Endothelial cell of umbilical vein (primary cell): ENCODE data around the gene MARS1. TPM values are rescaled to one million over a fixed set of nuclear protein-coding genes. Genes with fewer than 3 reads are reported as not detected.
"Not testable (repeated sequence)": the region's sequence is repeated elsewhere in the genome, so short reads cannot be mapped to it uniquely, and the experiment has no call there.

Experiments
- BruUV-seq: library from RNA; stranded (reverse); fragments of 400-500 nt; replicated peaks from 2 replicates; lab custom pipeline; 2021; lab: Mats Ljungman, UMichigan
- CTCF ChIA-PET: fragments of 300-600, 350-600 bp; sonication (Branson Sonifier 250); formaldehyde crosslinking; loops from one replicate; lab custom pipeline; 2021; ENCODE audit warnings: antibody characterized with exemption, inconsistent platforms; lab: Charles Lee
- POLR2A ChIA-PET: fragments of 300-600, 350-600 bp; sonication (Branson Sonifier 250); formaldehyde crosslinking; loops from one replicate; lab custom pipeline; 2021; ENCODE audit warnings: antibody characterized with exemption, inconsistent platforms; lab: Charles Lee
- DNase-seq: peaks from one replicate; pipeline ENCODE4 v3.0.0-alpha.2; 2011; ENCODE audit warnings: low read depth, low spot score
- FAIRE-seq: peaks from 2 replicates; lab custom pipeline; 2011; peaks lifted over from hg19 to GRCh38; lab: Jason Lieb, UNC
- H2AFZ ChIP-seq: 2 replicates; pipeline ENCODE4 v1.6.0; 2012; ENCODE audit warnings: low read depth, low read length, control low read depth, inconsistent platforms
- H3K27ac ChIP-seq: 2 replicates; pipeline ENCODE4 v1.5.1; 2011; ENCODE audit warnings: low read depth, mild to moderate bottlenecking, control low read depth, low read length, moderate library complexity; ENCODE audit not compliant: insufficient read depth
- H3K27me3 ChIP-seq, 2 experiments: 2 replicates each; pipeline versions ENCODE4 v1.6.0 to v1.6.1; 2011; ENCODE audit warnings: low read length in 2 of 2, mixed read lengths in 1 of 2; ENCODE audit not compliant: control insufficient read depth in 2 of 2, insufficient read depth in 2 of 2
- H3K36me3 ChIP-seq, 2 experiments: 2 replicates in 1 of 2; 3 replicates in 1 of 2; pipeline ENCODE4 v1.5.1; 2011; ENCODE audit warnings: low read length in 2 of 2, mild to moderate bottlenecking in 1 of 2, moderate library complexity in 1 of 2; ENCODE audit not compliant: control insufficient read depth in 2 of 2, insufficient read depth in 2 of 2; ENCODE audit errors: extremely low read depth in 1 of 2
- H3K4me1 ChIP-seq: 3 replicates; pipeline ENCODE4 v1.5.1; 2011; ENCODE audit warnings: mild to moderate bottlenecking, low read length; ENCODE audit not compliant: control insufficient read depth, insufficient read depth; ENCODE audit errors: extremely low read depth
- H3K4me2 ChIP-seq: 2 replicates; pipeline ENCODE4 v1.6.1; 2011; ENCODE audit warnings: low read length, control low read depth, mixed read lengths; ENCODE audit not compliant: insufficient read depth
- H3K4me3 ChIP-seq, 3 experiments: fragments of 200-600 bp in 1 of 3; sonication (generic), shearing (Covaris generic) in 1 of 3; replicated peaks in 1 of 3; 2 replicates each; pipeline ENCODE4 v1.5.1; 2011 to 2016; ENCODE audit warnings: control low read depth in 3 of 3, low read length in 3 of 3, mild to moderate bottlenecking in 2 of 3, inconsistent platforms in 1 of 3, low read depth in 1 of 3, moderate library complexity in 1 of 3; ENCODE audit not compliant: insufficient read depth in 1 of 3
- H3K79me2 ChIP-seq: 2 replicates; pipeline ENCODE4 v1.6.0; 2012; ENCODE audit warnings: low read length, inconsistent platforms; ENCODE audit not compliant: control insufficient read depth, insufficient read depth
- H3K9ac ChIP-seq: replicated peaks from 2 replicates; pipeline ENCODE3; 2011; ENCODE audit warnings: low read length, control low read depth; ENCODE audit not compliant: insufficient read depth; ENCODE audit errors: extremely low read depth
- H3K9me1 ChIP-seq: replicated peaks from 3 replicates; pipeline ENCODE4 v1.6.0; 2011; ENCODE audit warnings: mild to moderate bottlenecking, low read length; ENCODE audit not compliant: control insufficient read depth, insufficient read depth; ENCODE audit errors: extremely low read depth
- H3K9me3 ChIP-seq: replicated peaks from 2 replicates; pipeline ENCODE4 v1.5.1; 2012; ENCODE audit warnings: low read length, inconsistent platforms; ENCODE audit not compliant: control insufficient read depth, insufficient read depth
- H4K20me1 ChIP-seq: replicated peaks from 2 replicates; pipeline ENCODE3; 2011; ENCODE audit warnings: mild to moderate bottlenecking, low read length; ENCODE audit not compliant: control insufficient read depth, insufficient read depth; ENCODE audit errors: extremely low read depth
- CTCF ChIP-seq, 2 donors: IDR thresholded peaks; 1 replicate in 1 of 2; 2 replicates in 1 of 2; pipeline ENCODE4 v1.5.1; 2011; ENCODE audit warnings: low read length in 2 of 2, mild to moderate bottlenecking in 2 of 2, moderate library complexity in 2 of 2, control low read depth in 1 of 2, inconsistent platforms in 1 of 2, low read depth in 1 of 2; ENCODE audit not compliant: insufficient read depth in 1 of 2; ENCODE audit errors: extremely low read depth in 1 of 2
- EZH2 ChIP-seq: IDR thresholded peaks from 2 replicates; pipeline ENCODE4 v1.6.1; 2012; ENCODE audit warnings: borderline replicate concordance, low read depth, mild to moderate bottlenecking, moderate library complexity, low read length, inconsistent platforms; ENCODE audit not compliant: severe bottlenecking
- FOS ChIP-seq: IDR thresholded peaks from 2 replicates; pipeline ENCODE4 v1.6.1; 2011; ENCODE audit warnings: mild to moderate bottlenecking, low read length, moderate library complexity, borderline replicate concordance; ENCODE audit not compliant: insufficient read depth
- GATA2 ChIP-seq: IDR thresholded peaks from 2 replicates; pipeline ENCODE4 v1.7.0; 2011; ENCODE audit warnings: low read depth, mild to moderate bottlenecking, moderate library complexity, mixed read lengths, low read length; ENCODE audit not compliant: insufficient read length, insufficient read depth
- JUN ChIP-seq: IDR thresholded peaks from 2 replicates; pipeline ENCODE4 v1.6.1; 2011; ENCODE audit warnings: borderline replicate concordance, low read depth; ENCODE audit not compliant: insufficient read length, insufficient read depth
- MAX ChIP-seq: IDR thresholded peaks from 2 replicates; pipeline ENCODE4 v1.6.1; 2011; ENCODE audit not compliant: insufficient read depth, insufficient read length
- MYC ChIP-seq: IDR thresholded peaks from one replicate; pipeline ENCODE4 v1.6.1; 2011; ENCODE audit warnings: mild to moderate bottlenecking, low read depth, low read length
- POLR2A ChIP-seq: IDR thresholded peaks from 2 replicates; pipeline ENCODE4 v1.6.1; 2012; ENCODE audit warnings: low read depth, mild to moderate bottlenecking, control low read depth, low read length
- POLR2AphosphoS5 ChIP-seq: IDR thresholded peaks from 2 replicates; pipeline ENCODE4 v1.6.1; 2012; ENCODE audit warnings: low read depth, mild to moderate bottlenecking, control low read depth, low read length, moderate library complexity; ENCODE audit not compliant: insufficient read depth
- dilution Hi-C: fragments of 300-500 bp; cut with MboI; formaldehyde crosslinking; loops from one replicate; pipeline ENCODE4 v1.15.0; 2019; ENCODE audit warnings: low sequenced_read_pairs; ENCODE audit not compliant: extremely low pct_ligation_motif_present
- intact Hi-C: fragments of 100-400 bp; cut with micrococcal nuclease; formaldehyde crosslinking; loops from one replicate; pipeline ENCODE4 v1.10.0; 2022
- polyA plus RNA-seq, 4 experiments: library from polyadenylated mRNA; depleted of rRNA in 3 of 4; stranded (reverse) in 3 of 4; unstranded in 1 of 4; fragments of >200 nt; gene quantifications; 2 replicates each; pipeline versions ENCODE4 v1.2.1 to v1.2.3, GENCODE V29; 2011 to 2012; ENCODE audit warnings: missing spikeins in 1 of 4
- total RNA-seq: library from RNA; stranded (reverse); gene quantifications from 2 replicates; pipeline ENCODE4 v1.2.3, GENCODE V29; 2021

Gene MARS1
- total and polyA plus RNA-seq, 2 donors (not counting 3 experiments of a cell fraction or from before 2014, with no cell fraction given), result 118 to 212 TPM

- Histone ChIP-seq H3K4me3 (no peak overlapping the region), H3K4me2 (no peak overlapping the region), H3K4me1 (no peaks in the 10 kb centered on the region), H3K9ac (no peak overlapping the region), H3K9me1 (no peaks in the 10 kb centered on the region), H2AFZ (no peak overlapping the region), H3K79me2 (no peaks in the 10 kb centered on the region), H3K27me3 (peaks cover 0 to 2% of the 10 kb centered on the region in 2 experiments), H4K20me1 (no peaks in the 10 kb centered on the region), H3K36me3 (no peaks in the 10 kb centered on the region), H3K9me3 (no peaks in the 10 kb centered on the region), H3K27ac (no peak overlapping the region)
- POLR2A ChIA-PET, result no interaction called here
- BruUV-seq, result no TSS peak
- dilution Hi-C loops, result no loop called here
- intact Hi-C loops, result no loop called here
- CTCF ChIA-PET, result interaction anchor here (2.3 kb wide), 1 partner anchor 132 kb away, joined by 7 read pairs; no protein-coding TSS in a partner anchor
- TF ChIP-seq EZH2 (no peak), FOS (no peak), MAX (no peak), POLR2A (no peak), POLR2AphosphoS5 (no peak), GATA2 (no peak), CTCF (IDR thresholded peaks at IDR 0.05; ENCODE audit: extremely low read depth in 1 of 2, insufficient read depth in 1 of 2, low read depth in 1 of 2, low read length in 2 of 2) (no peak), JUN (no peak), MYC (no peak)
- FAIRE-seq (peak; percentile 26), DNase-seq (no peak)
These were observed 48.1 kb upstream of the MARS1 start for GRCh38 chr12:57439762-57440266.

GRCh38 chr12:57441393-57441792 is 46.5 kb upstream of the MARS1 start:
- POLR2A ChIA-PET, H3K9me1 ChIP-seq, FAIRE-seq, H3K27me3 ChIP-seq, DNase-seq, H3K4me3 ChIP-seq, H4K20me1 ChIP-seq, H2AFZ ChIP-seq, H3K79me2 ChIP-seq, BruUV-seq, H3K9me3 ChIP-seq, dilution Hi-C loops, H3K4me1 ChIP-seq, H3K4me2 ChIP-seq, intact Hi-C loops, H3K36me3 ChIP-seq, H3K9ac ChIP-seq, H3K27ac ChIP-seq: not testable (repeated sequence)
- CTCF ChIA-PET, result interaction anchor here (2.3 kb wide), 1 partner anchor 134 kb away, joined by 7 read pairs; no protein-coding TSS in a partner anchor
